DOHH2 (cell line): ENCODE measurements around the gene MUC13.

Source experiments
- H3F3A ChIP-seq: fragments of 200-600 bp; sonication (generic), shearing (Covaris generic); 2 replicates; pipeline ENCODE4 v1.6.0; 2016; ENCODE audit warnings: antibody characterized with exemption, mild to moderate bottlenecking; ENCODE audit not compliant: control insufficient read depth, insufficient read depth
- H3K27ac ChIP-seq: fragments of 200-600 bp; sonication (generic); 2 replicates; pipeline ENCODE4 v1.5.1; 2014; ENCODE audit warnings: low read depth, mild to moderate bottlenecking, low read length, moderate library complexity
- H3K27me3 ChIP-seq: fragments of 200-600 bp; sonication (generic); 2 replicates; pipeline ENCODE4 v1.6.1; 2014; ENCODE audit warnings: mild to moderate bottlenecking, low read length, mixed read lengths; ENCODE audit not compliant: control insufficient read depth
- H3K36me3 ChIP-seq: fragments of 200-600 bp; sonication (generic); 2 replicates; pipeline ENCODE4 v1.6.1; 2014; ENCODE audit warnings: mild to moderate bottlenecking, low read length, moderate library complexity, mixed read lengths; ENCODE audit not compliant: control insufficient read depth
- H3K4me1 ChIP-seq: fragments of 200-600 bp; sonication (generic); 2 replicates; pipeline ENCODE4 v1.6.1; 2014; ENCODE audit warnings: mild to moderate bottlenecking, low read length, mixed read lengths; ENCODE audit not compliant: control insufficient read depth
- H3K4me2 ChIP-seq: fragments of 200-600 bp; sonication (generic); 2 replicates; pipeline ENCODE4 v1.6.0; 2014; ENCODE audit warnings: mild to moderate bottlenecking, low read length, moderate library complexity
- H3K4me3 ChIP-seq: fragments of 200-600 bp; sonication (generic); 2 replicates; pipeline ENCODE4 v1.5.1; 2014; ENCODE audit warnings: mild to moderate bottlenecking, low read length, mixed read lengths
- H3K79me2 ChIP-seq: fragments of 200-600 bp; sonication (generic); 2 replicates; pipeline ENCODE4 v1.6.1; 2014; ENCODE audit warnings: mild to moderate bottlenecking, low read length, mixed read lengths; ENCODE audit not compliant: control insufficient read depth
- H3K9me2 ChIP-seq: fragments of 200-600 bp; sonication (generic); replicated peaks from 2 replicates; pipeline ENCODE4 v1.6.1; 2014; ENCODE audit warnings: mild to moderate bottlenecking, low read length, mixed read lengths; ENCODE audit not compliant: control insufficient read depth
- H3K9me3 ChIP-seq: fragments of 200-600 bp; sonication (generic); 2 replicates; pipeline ENCODE4 v1.6.1; 2014; ENCODE audit warnings: antibody characterized with exemption, low read length, mixed read lengths; ENCODE audit not compliant: control insufficient read depth, insufficient read depth
- H4K20me1 ChIP-seq: fragments of 200-600 bp; sonication (generic); 2 replicates; pipeline ENCODE4 v1.6.0; 2014; ENCODE audit warnings: low read depth, mild to moderate bottlenecking, antibody characterized with exemption, low read length, moderate library complexity; ENCODE audit not compliant: control insufficient read depth, insufficient read depth
- EZH2phosphoT487 ChIP-seq: fragments of 200-600 bp; sonication (generic); IDR thresholded peaks from 2 replicates; pipeline ENCODE4 v1.6.1; 2017; ENCODE audit warnings: borderline replicate concordance, mild to moderate bottlenecking, antibody characterized with exemption, low read length, moderate library complexity, mixed read lengths
- TF ChIP-seq, protein P1 (sequence below): fragments of 200-600 bp; sonication (generic); IDR thresholded peaks from one replicate; pipeline ENCODE4 v1.5.1; 2014; ENCODE audit warnings: antibody characterized with exemption, mild to moderate bottlenecking, low read depth, low read length; ENCODE audit not compliant: poor library complexity, severe bottlenecking

Gene MUC13

DNA sequence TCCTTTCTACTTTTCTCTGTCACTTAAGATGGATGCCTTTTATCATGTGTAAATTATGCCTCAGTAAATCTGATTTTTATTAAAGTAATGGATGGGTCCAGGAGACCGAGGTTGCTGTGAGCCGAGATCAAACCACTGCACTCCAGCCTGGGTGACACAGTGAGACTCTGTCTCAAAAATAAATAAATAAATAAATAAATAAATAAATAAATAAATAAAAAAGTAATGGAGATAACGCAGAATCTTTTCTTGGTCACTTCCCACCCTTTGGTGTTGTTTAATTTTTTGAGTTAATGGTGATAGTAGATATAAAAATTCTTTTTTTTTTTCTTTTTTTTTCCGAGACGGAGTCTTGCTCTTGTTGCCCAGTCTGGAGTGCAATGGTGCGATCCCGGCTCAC, 44.1 kb upstream of the MUC13 start:
- no peaks in the 10 kb centered on the region for H3K4me1 ChIP-seq
- H3K27ac ChIP-seq: no peak overlapping the region
- no peaks in the 10 kb centered on the region for H3F3A ChIP-seq
- H3K9me3 ChIP-seq: no peaks in the 10 kb centered on the region
- H4K20me1 ChIP-seq: no peaks in the 10 kb centered on the region
- H3K9me2 ChIP-seq: no peaks in the 10 kb centered on the region
- TF ChIP-seq EZH2phosphoT487: no peak
- TF ChIP-seq, protein P1, sequence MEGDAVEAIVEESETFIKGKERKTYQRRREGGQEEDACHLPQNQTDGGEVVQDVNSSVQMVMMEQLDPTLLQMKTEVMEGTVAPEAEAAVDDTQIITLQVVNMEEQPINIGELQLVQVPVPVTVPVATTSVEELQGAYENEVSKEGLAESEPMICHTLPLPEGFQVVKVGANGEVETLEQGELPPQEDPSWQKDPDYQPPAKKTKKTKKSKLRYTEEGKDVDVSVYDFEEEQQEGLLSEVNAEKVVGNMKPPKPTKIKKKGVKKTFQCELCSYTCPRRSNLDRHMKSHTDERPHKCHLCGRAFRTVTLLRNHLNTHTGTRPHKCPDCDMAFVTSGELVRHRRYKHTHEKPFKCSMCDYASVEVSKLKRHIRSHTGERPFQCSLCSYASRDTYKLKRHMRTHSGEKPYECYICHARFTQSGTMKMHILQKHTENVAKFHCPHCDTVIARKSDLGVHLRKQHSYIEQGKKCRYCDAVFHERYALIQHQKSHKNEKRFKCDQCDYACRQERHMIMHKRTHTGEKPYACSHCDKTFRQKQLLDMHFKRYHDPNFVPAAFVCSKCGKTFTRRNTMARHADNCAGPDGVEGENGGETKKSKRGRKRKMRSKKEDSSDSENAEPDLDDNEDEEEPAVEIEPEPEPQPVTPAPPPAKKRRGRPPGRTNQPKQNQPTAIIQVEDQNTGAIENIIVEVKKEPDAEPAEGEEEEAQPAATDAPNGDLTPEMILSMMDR: no peak
- H3K36me3 ChIP-seq: no peaks in the 10 kb centered on the region
- no peaks in the 10 kb centered on the region for H3K27me3 ChIP-seq
- H3K79me2 ChIP-seq: no peaks in the 10 kb centered on the region
- H3K4me3 ChIP-seq: no peak overlapping the region
- no peak overlapping the region for H3K4me2 ChIP-seq

DNA sequence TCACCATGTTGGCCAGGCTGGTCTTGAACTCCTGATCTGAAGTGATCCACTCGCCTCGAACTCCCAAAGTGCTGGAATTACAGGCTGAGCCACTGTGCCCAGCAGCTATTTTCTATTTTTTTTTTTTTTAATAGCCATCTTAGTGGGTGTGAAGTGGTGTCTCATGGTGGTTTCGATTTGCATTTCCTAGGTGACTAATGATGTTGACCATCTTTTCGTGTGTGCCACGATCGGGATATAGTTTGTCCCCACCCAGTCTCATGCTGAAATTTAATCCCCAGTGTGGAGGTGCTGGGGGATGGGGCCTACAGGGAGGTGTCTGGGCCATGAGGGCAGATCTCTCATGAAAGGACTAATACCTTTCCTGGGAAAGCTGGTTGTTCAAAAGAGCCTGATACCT, 41.8 kb upstream of the MUC13 start:
- no peaks in the 10 kb centered on the region for H4K20me1 ChIP-seq
- no peaks in the 10 kb centered on the region for H3K4me1 ChIP-seq
- H3K9me2 ChIP-seq: no peaks in the 10 kb centered on the region
- no peak overlapping the region for H3K27ac ChIP-seq
- H3K9me3 ChIP-seq: no peaks in the 10 kb centered on the region
- H3K4me3 ChIP-seq: no peak overlapping the region
- no peaks in the 10 kb centered on the region for H3F3A ChIP-seq
- H3K36me3 ChIP-seq: no peaks in the 10 kb centered on the region
- no peaks in the 10 kb centered on the region for H3K27me3 ChIP-seq
- TF ChIP-seq EZH2phosphoT487: no peak
- TF ChIP-seq, protein P1: no peak
- H3K79me2 ChIP-seq: no peaks in the 10 kb centered on the region
- no peak overlapping the region for H3K4me2 ChIP-seq

DNA sequence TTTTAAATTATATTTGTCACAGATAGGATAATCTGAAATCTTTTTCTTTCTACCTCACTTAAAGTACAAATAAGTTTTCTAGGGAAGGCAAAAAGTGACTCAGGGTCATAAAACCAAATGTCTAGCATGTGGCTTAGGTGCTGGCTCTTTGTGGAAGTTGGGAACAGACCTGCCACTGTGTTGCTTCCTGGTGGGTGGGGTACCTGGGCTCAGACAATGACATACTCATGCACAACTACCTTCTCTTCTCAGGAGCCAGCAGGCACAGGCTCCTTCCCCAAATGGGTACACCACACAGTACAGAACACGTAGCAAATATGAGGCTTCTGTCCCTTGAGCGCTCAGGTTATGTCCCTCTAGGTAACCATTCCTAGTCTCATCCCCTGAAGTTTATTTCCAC, 40.1 kb upstream of the MUC13 start:
- H3K9me2 ChIP-seq: no peaks in the 10 kb centered on the region
- H3K4me3 ChIP-seq: no peak overlapping the region
- no peaks in the 10 kb centered on the region for H3F3A ChIP-seq
- H3K9me3 ChIP-seq: no peaks in the 10 kb centered on the region
- no peaks in the 10 kb centered on the region for H3K4me1 ChIP-seq
- no peaks in the 10 kb centered on the region for H3K79me2 ChIP-seq
- no peaks in the 10 kb centered on the region for H4K20me1 ChIP-seq
- H3K36me3 ChIP-seq: no peaks in the 10 kb centered on the region
- H3K27me3 ChIP-seq: no peaks in the 10 kb centered on the region
- no peak overlapping the region for H3K4me2 ChIP-seq
- no peak for TF ChIP-seq EZH2phosphoT487
- TF ChIP-seq, protein P1: no peak
- H3K27ac ChIP-seq: no peak overlapping the region

DNA sequence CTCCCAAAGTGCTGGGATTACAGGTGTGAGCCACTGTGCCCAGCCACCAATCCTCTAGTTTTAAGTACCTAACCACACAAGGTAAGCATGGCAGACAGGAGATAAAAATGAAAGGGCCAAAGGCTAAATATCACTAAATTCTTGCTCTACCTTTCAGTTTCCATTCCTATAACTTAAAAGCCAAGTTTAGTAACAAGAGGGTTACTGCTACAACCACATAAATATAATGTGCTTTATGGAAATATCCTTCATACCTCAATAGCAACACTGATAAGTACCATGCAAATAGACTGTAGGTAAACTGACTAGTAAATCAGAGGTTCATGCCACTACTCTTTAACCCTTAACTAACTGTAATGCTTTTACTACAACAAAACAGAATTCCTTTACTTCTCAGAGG, 38.7 kb upstream of the MUC13 start:
- Histone ChIP-seq H3K79me2 (no peaks in the 10 kb centered on the region), H3K4me2 (no peak overlapping the region), H3K4me1 (no peaks in the 10 kb centered on the region), H3K4me3 (no peak overlapping the region), H3F3A (no peaks in the 10 kb centered on the region), H3K9me2 (no peaks in the 10 kb centered on the region), H3K27ac (no peak overlapping the region), H3K9me3 (no peaks in the 10 kb centered on the region), H3K27me3 (no peaks in the 10 kb centered on the region), H3K36me3 (no peaks in the 10 kb centered on the region), H4K20me1 (no peaks in the 10 kb centered on the region)
- no peak for TF ChIP-seq EZH2phosphoT487
- TF ChIP-seq, protein P1: no peak
